SK-N-SH (cell line): Measurements from ENCODE around the gene KTN1. TPM values are rescaled to one million over a fixed set of nuclear protein-coding genes. Genes with fewer than 3 reads are reported as not detected.

Source experiments
- CTCF ChIA-PET: fragments of 300-600, 350-600 bp; formaldehyde crosslinking; extraction: SDS; loops from one replicate; lab custom pipeline; 2021; lab: Yijun Ruan, JAX
- POLR2A ChIA-PET: fragments of 350-600 bp; sonication (Branson Sonifier 250); formaldehyde crosslinking; extraction: SDS; loops from one replicate; lab custom pipeline; 2020; ENCODE audit warnings: antibody characterized with exemption, inconsistent platforms; lab: Yijun Ruan, JAX
- DNase-seq: peaks from one replicate; pipeline ENCODE4 v3.0.0; 2012
- H2AFZ ChIP-seq: fragments of 200-600 bp; sonication (generic); 2 replicates; pipeline ENCODE4 v1.8.1; 2016; ENCODE audit warnings: antibody characterized with exemption, mild to moderate bottlenecking, low read depth
- H3F3A ChIP-seq: fragments of 200-600 bp; sonication (generic); replicated peaks from 2 replicates; pipeline ENCODE3; 2016; ENCODE audit warnings: antibody characterized with exemption, mild to moderate bottlenecking; ENCODE audit not compliant: insufficient read depth
- H3K27ac ChIP-seq, 2 experiments: fragments of 200-500 bp in 1 of 2; fragments of 200-600 bp in 1 of 2; sonication (Bioruptor generic) in 1 of 2; sonication (generic), shearing (Covaris generic) in 1 of 2; 2 replicates each; pipeline versions ENCODE4 v1.5.1 to v1.6.1; 2014 to 2016; ENCODE audit warnings: low read depth in 2 of 2, inconsistent platforms in 1 of 2, low read length in 1 of 2, mild to moderate bottlenecking in 1 of 2, mixed read lengths in 1 of 2
- H3K27me3 ChIP-seq: fragments of 200-600 bp; sonication (generic), shearing (Covaris generic); 2 replicates; pipeline ENCODE4 v1.6.1; 2016; ENCODE audit warnings: mixed run types; ENCODE audit not compliant: insufficient read depth
- H3K36me3 ChIP-seq, 2 experiments: fragments of 200-500 bp in 1 of 2; fragments of 200-600 bp in 1 of 2; sonication (Bioruptor generic) in 1 of 2; sonication (generic) in 1 of 2; replicated peaks in 1 of 2; 2 replicates each; pipeline versions ENCODE3 to v1.5.1; 2014 to 2016; ENCODE audit warnings: low read length in 1 of 2, mild to moderate bottlenecking in 1 of 2; ENCODE audit not compliant: insufficient read depth in 2 of 2, control insufficient read depth in 1 of 2
- H3K4me1 ChIP-seq, 2 experiments: fragments of 200-500 bp in 1 of 2; fragments of 200-600 bp in 1 of 2; sonication (Bioruptor generic) in 1 of 2; sonication (generic), shearing (Covaris generic) in 1 of 2; 2 replicates each; pipeline versions ENCODE4 v1.5.1 to v1.6.1; 2014 to 2016; ENCODE audit warnings: low read depth in 1 of 2, low read length in 1 of 2, mixed run types in 1 of 2; ENCODE audit not compliant: insufficient read depth in 2 of 2, control insufficient read depth in 1 of 2
- H3K4me2 ChIP-seq: fragments of 200-600 bp; sonication (generic), shearing (Covaris generic); 2 replicates; pipeline ENCODE4 v1.6.1; 2017; ENCODE audit warnings: mixed run types
- H3K4me3 ChIP-seq, 2 experiments: fragments of 200-500 bp in 1 of 2; fragments of 200-600 bp in 1 of 2; sonication (Bioruptor generic) in 1 of 2; sonication (generic), shearing (Covaris generic) in 1 of 2; 2 replicates each; pipeline versions ENCODE4 v1.5.1 to v1.8.1; 2014 to 2016; ENCODE audit warnings: low read depth in 2 of 2, inconsistent platforms in 1 of 2, low read length in 1 of 2, mild to moderate bottlenecking in 1 of 2, mixed read lengths in 1 of 2, moderate library complexity in 1 of 2
- H3K79me2 ChIP-seq: fragments of 200-600 bp; sonication (generic); 2 replicates; pipeline ENCODE4 v1.8.1; 2017; ENCODE audit warnings: mild to moderate bottlenecking; ENCODE audit not compliant: insufficient read depth
- H3K9ac ChIP-seq: fragments of 200-600 bp; sonication (generic); 2 replicates; pipeline ENCODE4 v1.6.1; 2017; ENCODE audit warnings: mixed run types
- H3K9me2 ChIP-seq: fragments of 200-600 bp; sonication (generic); 2 replicates; pipeline ENCODE4 v1.6.1; 2017; ENCODE audit warnings: mixed run types
- H3K9me3 ChIP-seq: fragments of 200-600 bp; sonication (generic); 2 replicates; pipeline ENCODE4 v1.6.1; 2017; ENCODE audit warnings: mixed run types, mild to moderate bottlenecking, moderate library complexity
- H4K20me1 ChIP-seq: fragments of 200-600 bp; sonication (generic); 2 replicates; pipeline ENCODE4 v1.6.1; 2017; ENCODE audit warnings: mild to moderate bottlenecking, mixed run types; ENCODE audit not compliant: insufficient read depth
- EP300 ChIP-seq, 2 experiments: IDR thresholded peaks; 2 replicates each; pipeline versions ENCODE4 v1.4.0 to v1.6.1; 2012; ENCODE audit warnings: borderline replicate concordance in 1 of 2, low read depth in 1 of 2, low read length in 1 of 2
- FOSL2 ChIP-seq: IDR thresholded peaks from 2 replicates; pipeline ENCODE4 v1.4.0; 2012; ENCODE audit warnings: low read depth, mild to moderate bottlenecking, moderate library complexity, borderline replicate concordance
- FOXJ3 ChIP-seq: sonication (generic); formaldehyde crosslinking; IDR thresholded peaks from 2 replicates; pipeline ENCODE4 v1.5.1; 2020; ENCODE audit warnings: mild to moderate bottlenecking, missing genetic modification reagents
- FOXM1 ChIP-seq: IDR thresholded peaks from 2 replicates; pipeline ENCODE4 v1.4.0; 2012; ENCODE audit warnings: low read depth, mild to moderate bottlenecking
- GABPA ChIP-seq: IDR thresholded peaks from 2 replicates; pipeline ENCODE4 v1.4.0; 2012; ENCODE audit warnings: low read depth, mild to moderate bottlenecking
- GATA2 ChIP-seq: sonication (generic); formaldehyde crosslinking; IDR thresholded peaks from 2 replicates; pipeline ENCODE4 v1.5.0; 2020; ENCODE audit warnings: mild to moderate bottlenecking, missing genetic modification reagents
- POLR2AphosphoS5 ChIP-seq: IDR thresholded peaks from 2 replicates; pipeline ENCODE4 v1.6.1; 2012; ENCODE audit warnings: low read depth, low read length
- RAD21 ChIP-seq: IDR thresholded peaks from 2 replicates; pipeline ENCODE4 v1.6.1; 2012; ENCODE audit warnings: mild to moderate bottlenecking, low read length
- RCOR1 ChIP-seq: fragments of 150-350 bp; IDR thresholded peaks from 2 replicates; pipeline ENCODE4 v1.6.1; 2017; ENCODE audit warnings: antibody characterized with exemption, low read length
- RFX5 ChIP-seq: IDR thresholded peaks from 2 replicates; pipeline ENCODE4 v1.6.1; 2012; ENCODE audit warnings: mild to moderate bottlenecking, improper control_type of control experiment, low read length
- RXRA ChIP-seq: IDR thresholded peaks from 2 replicates; pipeline ENCODE4 v1.4.0; 2012; ENCODE audit warnings: low read depth, mild to moderate bottlenecking, borderline replicate concordance
- SIN3A ChIP-seq: IDR thresholded peaks from 2 replicates; pipeline ENCODE4 v1.6.1; 2012; ENCODE audit warnings: low read depth, mild to moderate bottlenecking, low read length, moderate library complexity, borderline replicate concordance
- SMC3 ChIP-seq: IDR thresholded peaks from 2 replicates; pipeline ENCODE4 v1.6.1; 2012; ENCODE audit warnings: low read depth, low read length, improper control_type of control experiment
- TCF12 ChIP-seq: IDR thresholded peaks from 2 replicates; pipeline ENCODE4 v1.4.0; 2012
- TEAD4 ChIP-seq: IDR thresholded peaks from 2 replicates; pipeline ENCODE4 v1.4.0; 2012; ENCODE audit warnings: mild to moderate bottlenecking, borderline replicate concordance; ENCODE audit not compliant: insufficient read depth
- WGBS: methylation state at CpG from one replicate; pipeline ENCODE4 v1.1.6; 2017; ENCODE audit warnings: low lambda C conversion rate; 5-methylcytosine and 5-hydroxymethylcytosine counted together
- polyA plus RNA-seq, 3 experiments: library from polyadenylated mRNA; depleted of rRNA; stranded (reverse); fragments of >200 nt; gene quantifications; 2 replicates each; pipeline ENCODE4 v1.2.3, GENCODE V29; 2012
- TF ChIP-seq, protein P1 (sequence below): IDR thresholded peaks from 2 replicates; pipeline ENCODE4 v1.4.0; 2012; ENCODE audit warnings: low read depth, borderline replicate concordance
- TF ChIP-seq, protein P2 (sequence below): fragments of 150-350 bp; IDR thresholded peaks from 2 replicates; pipeline ENCODE4 v1.6.1; 2017; ENCODE audit warnings: antibody characterized with exemption, low read length, low read depth, borderline replicate concordance
- TF ChIP-seq, protein P3 (sequence below): IDR thresholded peaks from 2 replicates; pipeline ENCODE4 v1.6.1; 2012; ENCODE audit warnings: mild to moderate bottlenecking, low read depth, low read length, moderate library complexity
- TF ChIP-seq, protein P4 (sequence below): IDR thresholded peaks from 2 replicates; pipeline ENCODE4 v1.4.0; 2012; ENCODE audit warnings: low read depth, borderline replicate concordance

KTN1 gene
- polyA plus RNA-seq, 1 of the 3 experiments (the other 2 are of a cell fraction): 39.5 TPM

DNA sequence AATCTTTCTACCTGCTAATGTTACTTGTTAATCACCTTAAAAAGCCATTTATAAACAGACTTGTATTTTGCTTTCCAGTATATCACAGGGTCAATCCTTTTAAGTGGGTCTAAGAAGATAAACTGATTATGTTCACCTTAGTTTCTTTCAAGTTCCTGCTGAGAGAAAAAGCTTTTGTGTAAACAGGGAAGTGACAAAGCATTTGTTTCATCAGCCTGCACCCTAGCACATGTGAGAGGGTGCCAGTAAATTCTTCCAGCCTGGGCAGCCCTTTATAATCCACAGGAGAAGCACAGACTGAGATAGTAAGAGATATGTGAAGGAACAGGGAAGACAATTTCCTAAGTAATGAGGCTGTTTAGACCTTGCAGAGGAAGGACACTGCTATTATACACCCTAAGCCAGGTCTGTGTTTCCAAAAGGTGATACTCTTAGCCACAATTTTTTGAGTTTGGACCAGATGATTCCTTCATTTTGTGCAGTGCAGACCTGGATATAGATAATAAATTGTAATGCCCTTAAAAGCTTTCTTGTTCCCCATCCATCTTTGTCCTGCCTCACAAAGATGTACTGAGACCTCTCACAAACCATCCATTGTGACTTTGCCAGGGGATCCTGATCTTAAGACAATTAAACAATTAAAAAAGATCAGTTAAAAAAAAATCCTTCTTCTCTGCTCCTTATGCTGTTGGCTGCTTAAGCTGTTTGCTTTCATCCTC is 150.7 kb downstream of the KTN1 start:
- TF ChIP-seq SIN3A: no peak
- TF ChIP-seq TEAD4: no peak
- TF ChIP-seq GATA2 (CRISPR knock-in tag): no peak
- Histone ChIP-seq H3K27ac (no peak overlapping the region), H3K9ac (no peak overlapping the region), H4K20me1 (no peaks in the 10 kb centered on the region), H3K79me2 (no peaks in the 10 kb centered on the region), H3K4me3 (no peak overlapping the region), H3K27me3 (no peaks in the 10 kb centered on the region), H3K4me2 (no peak overlapping the region), H3F3A (no peaks in the 10 kb centered on the region), H3K4me1 (no peaks in the 10 kb centered on the region), H3K9me3 (no peaks in the 10 kb centered on the region), H2AFZ (no peak overlapping the region), H3K9me2 (no peaks in the 10 kb centered on the region), H3K36me3 (no peaks in the 10 kb centered on the region)
- no peak for DNase-seq
- POLR2A ChIA-PET: no interaction called here
- CTCF ChIA-PET: interaction anchor here (1.1 to 2.5 kb wide), 2 partner anchors 37 to 744 kb away, joined by 3 to 8 read pairs; no protein-coding TSS in a partner anchor

DNA sequence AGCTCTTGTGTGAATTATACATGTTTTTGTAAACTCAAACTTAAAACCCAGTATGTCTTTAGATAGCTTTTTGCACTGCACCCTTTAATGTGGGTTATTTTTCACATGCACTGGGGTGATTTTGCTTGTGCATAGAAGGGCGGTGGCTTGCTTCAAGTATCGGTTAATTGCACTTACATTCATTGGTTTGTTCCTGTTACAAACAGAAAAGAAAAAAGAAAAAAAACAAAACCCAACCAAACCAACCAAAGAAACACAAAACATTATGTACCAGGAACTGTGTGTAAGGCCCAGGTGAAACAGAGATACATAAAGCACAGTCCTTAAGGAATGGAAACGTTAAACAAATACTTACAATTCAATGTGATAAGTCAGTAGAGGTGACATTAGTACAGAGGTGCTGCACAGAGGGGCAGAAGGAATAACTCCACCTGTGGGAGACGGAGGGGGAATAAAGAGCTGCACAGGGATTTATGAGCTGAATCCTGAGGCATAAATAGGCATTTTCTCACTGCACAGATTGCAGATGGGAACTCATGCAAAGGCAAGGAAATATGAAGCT is 151.4 kb downstream of the KTN1 start:
- POLR2A ChIA-PET: no interaction called here
- H3K4me3 ChIP-seq: no peak overlapping the region
- no peaks in the 10 kb centered on the region for H3K9me2 ChIP-seq
- no peaks in the 10 kb centered on the region for H3K79me2 ChIP-seq
- no peak overlapping the region for H2AFZ ChIP-seq
- H3F3A ChIP-seq: no peaks in the 10 kb centered on the region
- H3K27me3 ChIP-seq: no peaks in the 10 kb centered on the region
- H3K27ac ChIP-seq: no peak overlapping the region
- no peaks in the 10 kb centered on the region for H3K9me3 ChIP-seq
- TF ChIP-seq, protein P1, sequence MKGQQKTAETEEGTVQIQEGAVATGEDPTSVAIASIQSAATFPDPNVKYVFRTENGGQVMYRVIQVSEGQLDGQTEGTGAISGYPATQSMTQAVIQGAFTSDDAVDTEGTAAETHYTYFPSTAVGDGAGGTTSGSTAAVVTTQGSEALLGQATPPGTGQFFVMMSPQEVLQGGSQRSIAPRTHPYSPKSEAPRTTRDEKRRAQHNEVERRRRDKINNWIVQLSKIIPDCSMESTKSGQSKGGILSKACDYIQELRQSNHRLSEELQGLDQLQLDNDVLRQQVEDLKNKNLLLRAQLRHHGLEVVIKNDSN: no peak
- TF ChIP-seq RAD21: no peak
- no peak for TF ChIP-seq TEAD4
- TF ChIP-seq, protein P2, sequence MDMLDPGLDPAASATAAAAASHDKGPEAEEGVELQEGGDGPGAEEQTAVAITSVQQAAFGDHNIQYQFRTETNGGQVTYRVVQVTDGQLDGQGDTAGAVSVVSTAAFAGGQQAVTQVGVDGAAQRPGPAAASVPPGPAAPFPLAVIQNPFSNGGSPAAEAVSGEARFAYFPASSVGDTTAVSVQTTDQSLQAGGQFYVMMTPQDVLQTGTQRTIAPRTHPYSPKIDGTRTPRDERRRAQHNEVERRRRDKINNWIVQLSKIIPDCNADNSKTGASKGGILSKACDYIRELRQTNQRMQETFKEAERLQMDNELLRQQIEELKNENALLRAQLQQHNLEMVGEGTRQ: no peak
- TF ChIP-seq POLR2AphosphoS5: no peak
- TF ChIP-seq FOXM1: no peak
- TF ChIP-seq FOXJ3 (CRISPR knock-in tag): no peak
- TF ChIP-seq RXRA: no peak
- TF ChIP-seq GABPA: no peak
- no peak for TF ChIP-seq EP300 (IDR thresholded peaks at IDR 0.05; ENCODE audit: borderline replicate concordance in 1 of 2, low read depth in 1 of 2, low read length in 1 of 2)
- TF ChIP-seq SMC3: no peak
- TF ChIP-seq SIN3A: no peak
- TF ChIP-seq, protein P3, sequence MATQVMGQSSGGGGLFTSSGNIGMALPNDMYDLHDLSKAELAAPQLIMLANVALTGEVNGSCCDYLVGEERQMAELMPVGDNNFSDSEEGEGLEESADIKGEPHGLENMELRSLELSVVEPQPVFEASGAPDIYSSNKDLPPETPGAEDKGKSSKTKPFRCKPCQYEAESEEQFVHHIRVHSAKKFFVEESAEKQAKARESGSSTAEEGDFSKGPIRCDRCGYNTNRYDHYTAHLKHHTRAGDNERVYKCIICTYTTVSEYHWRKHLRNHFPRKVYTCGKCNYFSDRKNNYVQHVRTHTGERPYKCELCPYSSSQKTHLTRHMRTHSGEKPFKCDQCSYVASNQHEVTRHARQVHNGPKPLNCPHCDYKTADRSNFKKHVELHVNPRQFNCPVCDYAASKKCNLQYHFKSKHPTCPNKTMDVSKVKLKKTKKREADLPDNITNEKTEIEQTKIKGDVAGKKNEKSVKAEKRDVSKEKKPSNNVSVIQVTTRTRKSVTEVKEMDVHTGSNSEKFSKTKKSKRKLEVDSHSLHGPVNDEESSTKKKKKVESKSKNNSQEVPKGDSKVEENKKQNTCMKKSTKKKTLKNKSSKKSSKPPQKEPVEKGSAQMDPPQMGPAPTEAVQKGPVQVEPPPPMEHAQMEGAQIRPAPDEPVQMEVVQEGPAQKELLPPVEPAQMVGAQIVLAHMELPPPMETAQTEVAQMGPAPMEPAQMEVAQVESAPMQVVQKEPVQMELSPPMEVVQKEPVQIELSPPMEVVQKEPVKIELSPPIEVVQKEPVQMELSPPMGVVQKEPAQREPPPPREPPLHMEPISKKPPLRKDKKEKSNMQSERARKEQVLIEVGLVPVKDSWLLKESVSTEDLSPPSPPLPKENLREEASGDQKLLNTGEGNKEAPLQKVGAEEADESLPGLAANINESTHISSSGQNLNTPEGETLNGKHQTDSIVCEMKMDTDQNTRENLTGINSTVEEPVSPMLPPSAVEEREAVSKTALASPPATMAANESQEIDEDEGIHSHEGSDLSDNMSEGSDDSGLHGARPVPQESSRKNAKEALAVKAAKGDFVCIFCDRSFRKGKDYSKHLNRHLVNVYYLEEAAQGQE: no peak
- no peak for TF ChIP-seq TCF12
- no peak for TF ChIP-seq RCOR1
- TF ChIP-seq RFX5: no peak
- no peak for TF ChIP-seq FOSL2
- TF ChIP-seq, protein P4, sequence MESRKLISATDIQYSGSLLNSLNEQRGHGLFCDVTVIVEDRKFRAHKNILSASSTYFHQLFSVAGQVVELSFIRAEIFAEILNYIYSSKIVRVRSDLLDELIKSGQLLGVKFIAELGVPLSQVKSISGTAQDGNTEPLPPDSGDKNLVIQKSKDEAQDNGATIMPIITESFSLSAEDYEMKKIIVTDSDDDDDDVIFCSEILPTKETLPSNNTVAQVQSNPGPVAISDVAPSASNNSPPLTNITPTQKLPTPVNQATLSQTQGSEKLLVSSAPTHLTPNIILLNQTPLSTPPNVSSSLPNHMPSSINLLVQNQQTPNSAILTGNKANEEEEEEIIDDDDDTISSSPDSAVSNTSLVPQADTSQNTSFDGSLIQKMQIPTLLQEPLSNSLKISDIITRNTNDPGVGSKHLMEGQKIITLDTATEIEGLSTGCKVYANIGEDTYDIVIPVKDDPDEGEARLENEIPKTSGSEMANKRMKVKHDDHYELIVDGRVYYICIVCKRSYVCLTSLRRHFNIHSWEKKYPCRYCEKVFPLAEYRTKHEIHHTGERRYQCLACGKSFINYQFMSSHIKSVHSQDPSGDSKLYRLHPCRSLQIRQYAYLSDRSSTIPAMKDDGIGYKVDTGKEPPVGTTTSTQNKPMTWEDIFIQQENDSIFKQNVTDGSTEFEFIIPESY: no peak
- TF ChIP-seq GATA2 (CRISPR knock-in tag): no peak
- TF ChIP-seq, all 33 proteins: peak for 0
- Histone ChIP-seq H3K9ac (no peak overlapping the region), H3K36me3 (no peaks in the 10 kb centered on the region), H3K4me1 (no peaks in the 10 kb centered on the region), H4K20me1 (no peaks in the 10 kb centered on the region), H3K4me2 (no peak overlapping the region)
- CTCF ChIA-PET: interaction anchor here (0.7 to 2.5 kb wide), 9 partner anchors 8 to 743 kb away, joined by 3 to 8 read pairs (median 3); no protein-coding TSS in a partner anchor
- DNase-seq: no peak
- 59% methylated on average over 4 of the region's 4 CpGs for WGBS
